GM21529 (cell line): ENCODE data around the gene RNF150.
A peak's percentile ranks its signal among the peaks of the same experiment; 100 is the strongest.
"Not testable (repeated sequence)": the region's sequence is repeated elsewhere in the genome, so short reads cannot be mapped to it uniquely, and the experiment has no call there.

Experiments used
- ATAC-seq: cut with Tn5 transposase; IDR thresholded peaks from one replicate; pipeline ENCODE4 v1.9.1; 2021; ENCODE audit not compliant: unreplicated experiment

RNF150 gene

DNA sequence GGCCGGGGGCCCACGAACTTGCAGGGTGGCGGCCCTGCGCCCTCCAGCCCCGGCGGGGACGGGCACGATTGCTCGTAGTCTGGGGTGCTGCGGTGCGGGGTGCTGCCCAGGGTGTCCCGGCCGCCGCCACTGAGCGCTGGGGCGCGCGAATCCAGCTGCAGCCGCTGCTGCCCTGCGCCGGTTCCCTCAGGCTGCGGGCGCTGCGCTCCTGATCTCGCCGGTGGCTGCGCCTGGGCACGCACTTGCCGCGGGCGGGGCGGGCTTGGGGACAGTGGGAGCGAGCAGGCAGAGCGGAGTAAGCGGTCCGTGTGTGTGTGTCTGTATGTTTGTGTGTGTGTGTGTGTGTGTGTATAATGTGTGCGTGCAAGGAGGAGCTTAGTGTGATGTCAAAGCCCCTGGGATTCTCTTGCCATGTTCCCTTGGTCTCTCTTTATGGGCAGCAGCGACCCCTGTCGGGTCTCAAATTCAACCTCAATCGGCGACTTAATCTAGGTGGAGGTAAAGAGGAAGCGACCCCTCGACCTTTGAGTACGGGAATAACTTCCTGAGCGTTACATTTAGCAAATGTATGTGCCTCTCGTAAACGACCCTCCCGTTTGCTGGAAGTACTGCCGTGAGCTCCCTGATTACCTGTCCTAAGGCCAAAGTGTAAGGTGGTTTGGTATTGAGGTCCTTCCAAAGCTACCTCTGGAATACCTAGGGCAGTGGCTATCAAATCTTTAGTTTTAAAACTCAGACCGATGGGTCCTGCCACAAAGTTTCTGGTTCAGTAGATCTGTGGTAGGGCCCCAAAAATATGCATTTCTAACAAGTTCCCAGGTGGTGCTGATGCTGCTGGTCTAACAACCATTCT, at the start of gene RNF150:
RNF150 (minus strand) TSS at position 324 of the 853 bp plus-strand sequence.
- peak; percentile 70 for ATAC-seq

DNA sequence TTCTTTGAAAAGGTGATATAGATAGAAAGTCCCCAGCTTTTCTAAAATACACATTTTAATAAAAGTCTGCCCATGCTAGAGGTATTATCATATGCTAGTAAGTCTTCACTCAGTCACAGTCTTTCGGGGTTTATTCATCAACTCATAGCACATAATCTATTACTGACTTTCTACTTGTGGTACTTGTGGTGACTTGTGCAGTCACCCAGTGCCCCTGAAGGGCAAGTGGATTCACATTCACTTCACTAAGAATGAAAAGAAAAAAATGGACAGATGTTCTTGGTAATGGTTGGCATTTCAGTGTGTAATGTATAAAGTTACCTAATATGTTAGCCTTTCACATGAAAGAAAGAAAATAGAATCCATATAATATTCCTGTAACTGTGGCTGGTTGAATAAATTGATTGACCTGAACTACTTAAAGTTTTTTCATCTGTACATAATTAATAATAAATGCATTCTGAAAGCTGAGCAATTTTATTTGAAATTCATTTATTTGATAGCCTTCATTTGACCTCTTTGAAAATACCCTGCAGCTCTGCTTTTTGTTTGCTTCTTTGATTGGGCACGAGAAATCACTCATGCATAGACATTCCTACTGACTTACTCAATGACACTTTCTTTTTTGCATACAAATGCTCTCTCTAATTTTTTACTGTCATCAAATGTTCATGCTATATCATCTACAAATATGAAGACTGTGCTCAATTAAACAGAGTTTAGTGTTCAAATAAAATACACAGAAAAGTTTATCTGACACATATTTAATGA, 47.9 kb upstream of the RNF150 start:
- ATAC-seq: peak; percentile 59

DNA sequence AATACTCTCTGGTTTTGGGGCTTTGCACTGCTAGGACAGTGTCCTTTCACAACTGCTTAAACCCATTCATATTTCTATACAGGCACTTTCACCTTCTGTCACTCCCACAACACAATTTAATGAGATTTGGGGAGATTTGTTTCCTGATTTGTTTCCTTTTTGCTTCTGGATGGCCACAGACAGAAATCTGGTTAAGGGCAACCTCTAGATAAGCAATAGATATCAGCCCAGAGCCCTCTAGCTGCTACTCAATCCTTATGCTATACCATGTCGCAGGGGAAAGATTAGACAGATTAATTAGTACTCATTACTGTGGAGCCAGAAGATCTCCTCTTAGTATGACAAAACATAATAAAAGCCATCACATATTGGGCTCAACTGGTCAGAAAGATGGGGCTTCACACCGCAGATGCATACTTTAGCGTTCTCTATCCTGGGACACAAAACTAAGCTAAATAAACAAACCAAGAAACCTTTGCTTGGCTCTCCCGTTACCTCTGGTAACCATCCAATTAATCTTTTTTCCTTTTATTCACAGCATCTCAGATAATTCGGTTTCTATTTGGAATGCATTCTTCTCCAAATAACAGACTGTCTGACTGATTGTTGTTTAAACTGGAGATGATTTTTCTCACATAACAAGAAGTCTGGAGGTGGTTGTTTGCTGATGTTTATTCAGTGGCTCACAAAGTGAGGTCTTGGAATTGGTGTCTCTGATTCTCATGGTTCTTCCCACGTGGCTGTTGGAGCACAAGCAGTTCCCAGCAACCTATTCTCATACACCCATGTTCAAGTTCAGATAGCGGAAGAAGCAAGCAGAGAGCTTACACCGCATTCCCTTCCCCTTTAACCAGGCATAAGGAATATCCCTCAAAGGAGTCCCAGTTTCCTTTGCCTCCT, 46.5 kb upstream of the RNF150 start:
- ATAC-seq: no peak

DNA sequence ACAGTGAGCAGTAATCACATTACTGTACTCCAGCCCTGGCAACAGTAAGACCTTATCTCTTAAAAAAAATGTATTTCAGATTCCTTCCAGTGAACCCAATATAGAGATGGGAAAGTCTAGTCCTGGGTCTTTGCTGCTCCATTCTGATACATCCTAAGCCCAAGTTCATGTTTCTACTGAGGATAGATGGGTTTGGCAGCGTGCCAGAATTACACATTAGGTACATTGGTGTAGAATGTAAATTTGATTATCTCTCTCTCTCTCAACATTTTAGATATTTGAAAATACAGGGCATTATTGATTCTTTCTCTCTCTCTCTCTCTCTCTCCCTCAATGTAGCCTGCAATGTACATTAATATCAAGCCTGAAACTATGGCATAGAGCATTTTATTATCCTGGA, 43.9 kb upstream of the RNF150 start:
- no peak for ATAC-seq

DNA sequence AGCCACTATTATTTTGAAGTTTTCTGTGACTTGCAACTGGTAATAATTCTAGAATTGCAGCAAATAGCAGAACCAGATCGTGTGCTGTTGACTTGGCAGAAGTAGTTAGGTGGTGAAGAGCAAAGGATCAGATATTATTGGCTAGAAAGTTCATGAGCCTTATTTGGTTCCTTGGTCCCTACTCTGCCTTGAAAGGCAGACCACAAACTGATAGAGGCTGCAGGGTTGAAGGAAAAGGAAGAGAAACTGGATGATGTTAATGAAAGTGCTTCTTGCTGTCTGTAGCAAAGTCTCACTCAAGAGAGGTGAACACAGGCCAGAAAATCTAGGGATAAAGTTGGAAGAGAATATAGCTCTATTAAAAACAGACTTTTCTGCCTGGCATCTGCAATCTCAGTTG, 41.2 kb upstream of the RNF150 start:
- ATAC-seq: peak; percentile 80

DNA sequence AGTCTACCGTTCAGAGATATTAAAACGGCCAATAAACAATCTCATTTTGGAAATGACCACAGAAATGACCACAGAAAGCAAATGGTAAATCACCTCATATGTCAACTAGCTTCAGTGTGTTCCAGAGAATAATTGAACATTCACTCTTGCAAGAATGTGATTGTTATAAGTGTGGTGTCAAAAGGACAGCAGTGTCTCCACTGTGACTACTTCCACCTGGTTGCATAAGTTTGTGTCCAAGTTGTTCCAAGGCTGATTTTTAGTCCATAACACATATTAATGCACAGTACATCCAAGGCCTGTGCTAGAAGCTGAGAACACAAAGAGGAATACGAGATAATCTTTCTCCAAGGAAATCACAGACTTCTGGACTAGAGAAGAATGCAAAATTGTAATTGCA, 37.4 kb upstream of the RNF150 start:
- no peak for ATAC-seq

DNA sequence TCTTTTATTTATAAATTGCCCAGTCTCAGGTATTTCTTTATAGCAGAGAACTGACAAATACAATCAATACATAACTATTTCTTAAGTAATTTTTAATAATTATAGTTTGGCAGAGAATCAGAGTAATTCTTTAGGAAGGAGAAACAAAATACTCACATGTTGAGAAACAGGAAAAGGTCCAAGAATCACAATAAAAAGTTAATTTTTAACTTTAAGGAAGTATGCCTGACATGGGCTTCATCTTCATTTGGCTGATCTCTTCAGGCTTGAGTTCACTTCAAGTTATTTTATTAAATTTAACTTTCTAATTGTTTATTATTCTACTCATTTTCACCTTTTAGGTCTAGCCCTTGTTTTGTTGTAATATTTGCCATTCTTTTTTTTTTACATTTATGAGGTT, 36.1 kb upstream of the RNF150 start:
- ATAC-seq: no peak

DNA sequence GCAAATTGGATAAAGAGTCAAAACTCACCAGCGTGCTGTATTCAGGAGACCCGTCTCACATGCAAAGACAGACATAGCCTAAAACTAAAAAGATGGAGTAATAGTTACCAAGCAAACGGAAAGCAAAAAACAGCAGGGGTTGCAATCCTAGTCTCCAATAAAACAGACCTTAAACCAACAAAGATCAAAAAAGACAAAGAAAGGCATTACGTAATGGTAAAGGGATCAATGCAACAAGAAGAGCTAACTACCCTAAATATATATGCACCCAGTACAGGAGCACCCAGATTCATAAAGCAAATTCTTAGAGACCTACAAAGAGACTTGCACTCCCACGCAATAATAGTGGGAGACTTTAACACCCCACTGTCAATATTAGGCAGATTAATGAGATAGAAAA, 31.7 kb upstream of the RNF150 start:
- ATAC-seq: not testable (repeated sequence)

DNA sequence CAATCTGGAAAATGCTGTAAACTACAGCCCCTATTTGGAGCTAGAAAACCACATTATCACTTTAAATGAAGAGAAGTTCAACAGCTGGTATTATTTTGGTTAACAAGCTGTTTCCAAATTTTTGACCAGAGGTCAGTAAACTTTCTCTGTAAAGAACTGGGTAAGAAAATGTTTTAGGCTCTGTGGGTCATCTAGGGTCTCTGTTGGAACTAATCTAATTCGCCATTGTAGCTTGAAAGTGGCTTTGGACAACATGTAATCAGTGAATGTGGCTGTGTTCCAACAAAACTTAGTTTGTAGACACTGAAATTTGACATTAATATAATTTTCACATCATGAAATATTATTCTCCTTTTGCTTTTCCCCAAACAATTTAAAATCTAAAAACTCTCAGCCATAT, 25.8 kb upstream of the RNF150 start:
- no peak for ATAC-seq

DNA sequence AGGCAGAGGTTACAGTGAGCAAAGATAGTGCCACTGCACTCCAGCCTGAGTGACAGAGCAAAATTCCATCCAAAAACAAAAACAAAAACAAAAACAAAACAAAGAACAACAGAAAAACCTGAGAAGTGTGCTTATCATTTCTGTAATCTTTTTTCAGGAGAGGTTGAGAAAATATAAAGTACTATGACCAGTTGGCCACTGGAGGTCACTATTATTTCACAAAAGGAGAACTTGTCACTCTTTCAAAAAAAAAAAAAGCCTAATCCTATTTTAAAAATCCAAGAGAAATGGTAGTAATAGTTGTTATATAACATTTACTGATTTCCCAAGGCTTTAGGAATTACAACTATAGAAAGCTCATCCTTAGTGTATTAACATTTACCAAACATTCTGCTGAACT, 24.9 kb upstream of the RNF150 start:
- ATAC-seq: no peak

DNA sequence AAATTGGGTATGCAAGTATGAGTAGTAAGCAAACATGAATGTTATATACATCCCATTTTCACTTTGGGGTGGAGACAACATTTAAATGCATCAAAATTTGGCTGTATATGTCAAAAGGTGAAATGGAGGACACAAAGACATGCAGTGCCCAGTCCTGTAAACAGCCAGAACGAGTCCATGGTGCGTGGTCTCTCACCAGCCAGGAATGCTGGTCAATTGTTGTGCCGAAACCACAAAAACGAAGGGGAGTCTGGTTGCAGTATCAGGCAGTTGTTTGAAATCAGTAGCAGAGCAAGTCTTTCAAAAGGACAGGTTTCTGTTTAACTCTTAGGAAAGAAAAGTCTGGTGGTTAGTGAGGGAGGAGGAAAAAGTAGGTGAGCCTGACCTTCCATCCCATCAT, 22.3 kb upstream of the RNF150 start:
- ATAC-seq: no peak

DNA sequence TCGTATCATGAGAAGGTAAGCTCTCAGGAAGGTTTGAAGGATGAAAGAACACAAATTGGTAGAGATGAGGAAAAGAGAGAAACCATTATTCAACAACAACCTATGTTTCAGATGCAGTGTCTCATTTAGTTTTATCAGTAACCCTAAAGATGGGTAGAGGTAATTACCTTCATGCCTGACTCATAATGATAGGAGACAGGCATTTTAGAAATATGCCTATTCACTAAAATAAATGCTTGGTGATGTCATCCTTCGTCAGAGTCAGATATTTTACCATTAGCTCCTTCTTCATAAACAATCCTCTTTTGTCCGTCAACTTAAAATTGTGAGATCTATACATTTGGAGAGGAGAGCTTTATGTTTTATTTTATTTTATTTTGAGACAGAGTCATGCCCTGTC, 21.5 kb upstream of the RNF150 start:
- no peak for ATAC-seq

DNA sequence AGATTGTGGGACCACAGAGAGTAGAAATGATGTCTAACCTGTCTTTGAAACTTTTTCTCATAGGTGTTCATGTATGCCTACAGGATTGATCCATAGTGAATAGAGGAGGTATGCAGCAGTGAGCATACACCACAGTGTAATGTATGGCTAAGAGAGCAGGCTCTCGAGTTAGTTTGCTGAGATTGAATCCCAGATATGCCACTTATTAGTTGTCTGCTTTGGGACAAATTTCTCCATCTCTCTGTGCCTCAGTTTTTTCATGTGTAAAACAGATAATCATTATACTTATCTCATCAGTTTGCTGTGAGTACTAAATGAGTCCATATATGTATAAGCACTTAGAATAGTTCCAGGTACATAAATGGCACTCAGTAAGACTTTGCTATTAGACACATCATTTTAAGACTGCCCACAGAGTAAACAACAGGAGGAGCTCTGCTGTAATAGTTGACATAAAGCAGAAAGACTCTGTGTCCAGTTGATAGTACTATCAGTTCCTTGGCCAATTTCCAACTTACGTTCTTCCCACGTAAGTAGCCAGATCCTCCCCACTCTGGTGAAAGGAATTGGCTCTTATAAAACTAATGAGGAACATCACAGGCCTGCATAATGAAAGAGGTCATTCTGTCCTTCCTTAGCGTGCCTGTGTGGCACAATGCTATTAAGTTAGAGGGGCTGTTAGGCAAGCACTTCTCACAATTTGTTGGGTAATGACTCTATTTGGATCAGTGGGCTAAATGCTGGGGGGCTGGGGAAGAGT, 20.7 kb upstream of the RNF150 start:
- no peak for ATAC-seq

DNA sequence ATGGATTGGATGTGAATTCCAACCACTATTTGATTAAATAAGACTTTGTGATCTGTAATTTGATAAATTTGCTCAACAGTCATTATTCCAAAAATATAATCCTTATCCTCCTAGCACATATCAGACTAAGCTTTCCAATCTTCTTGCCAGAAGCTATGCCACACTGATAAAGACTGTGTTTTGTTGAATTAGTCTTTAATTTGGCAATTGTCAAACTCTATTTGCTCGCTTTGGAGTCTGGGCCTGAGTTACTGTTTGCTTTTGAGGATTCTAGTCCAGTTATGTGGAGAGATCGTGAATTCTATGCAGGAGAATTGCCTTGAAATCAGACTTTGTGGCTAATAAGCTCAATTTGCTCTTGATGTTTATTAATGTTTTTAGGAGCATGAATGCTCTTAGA, 10.9 kb upstream of the RNF150 start:
- no peak for ATAC-seq

DNA sequence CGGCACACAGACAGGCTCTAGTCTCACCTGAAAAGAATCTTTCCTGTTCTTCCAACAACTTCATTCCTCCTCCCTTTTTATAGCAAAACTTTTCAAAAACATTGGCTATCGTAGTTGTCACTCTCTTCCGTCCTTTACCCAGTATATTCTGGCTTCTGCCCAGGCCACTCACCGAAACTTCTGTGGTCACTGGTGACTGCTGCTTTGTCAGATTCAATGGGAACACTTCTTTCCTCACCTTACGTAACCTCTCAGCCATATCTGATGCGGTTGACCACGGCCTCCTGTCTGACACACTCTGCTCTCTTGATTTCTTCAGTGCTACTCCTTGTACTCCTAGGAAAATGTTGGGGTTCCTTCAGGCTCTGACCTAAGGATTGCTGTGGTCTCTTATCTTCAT, 9.2 kb upstream of the RNF150 start:
- no peak for ATAC-seq

DNA sequence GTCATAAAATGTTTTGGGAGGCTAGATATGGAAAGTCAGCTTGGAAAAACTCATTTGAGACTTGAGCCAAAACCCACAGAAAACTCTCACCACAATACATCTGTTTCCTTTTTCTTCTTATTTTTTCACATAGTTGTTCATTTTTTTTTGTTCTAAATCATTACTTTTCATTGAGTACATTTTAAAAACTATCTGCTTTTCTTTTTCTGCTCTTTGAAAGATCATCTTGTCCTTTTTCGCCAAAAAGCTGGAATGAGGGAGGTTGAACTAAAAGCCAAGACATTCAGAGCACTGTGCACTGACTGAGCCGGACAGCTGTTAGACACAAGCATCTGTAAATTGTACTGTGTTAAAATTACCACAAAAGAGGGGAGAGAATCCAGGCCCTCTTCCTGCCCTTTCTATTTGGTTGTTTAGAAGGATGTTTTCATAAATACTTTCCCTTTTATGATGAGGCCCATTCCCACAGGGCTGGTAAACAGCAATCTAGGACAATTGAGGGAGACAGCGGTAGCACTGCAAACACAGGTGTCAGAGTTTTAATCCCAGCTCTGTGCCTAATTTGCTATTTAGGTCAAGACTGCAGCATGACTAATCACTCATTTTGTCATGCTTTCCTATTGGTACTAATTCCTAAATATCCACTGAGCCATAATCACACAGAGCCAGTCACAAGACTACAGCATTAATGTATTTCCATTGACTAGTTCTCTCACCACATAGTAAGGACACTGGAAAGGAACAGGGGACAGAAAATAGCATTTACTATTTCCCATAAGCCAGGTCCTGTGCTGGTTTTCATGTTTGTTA, 7.3 kb upstream of the RNF150 start:
- no peak for ATAC-seq

DNA sequence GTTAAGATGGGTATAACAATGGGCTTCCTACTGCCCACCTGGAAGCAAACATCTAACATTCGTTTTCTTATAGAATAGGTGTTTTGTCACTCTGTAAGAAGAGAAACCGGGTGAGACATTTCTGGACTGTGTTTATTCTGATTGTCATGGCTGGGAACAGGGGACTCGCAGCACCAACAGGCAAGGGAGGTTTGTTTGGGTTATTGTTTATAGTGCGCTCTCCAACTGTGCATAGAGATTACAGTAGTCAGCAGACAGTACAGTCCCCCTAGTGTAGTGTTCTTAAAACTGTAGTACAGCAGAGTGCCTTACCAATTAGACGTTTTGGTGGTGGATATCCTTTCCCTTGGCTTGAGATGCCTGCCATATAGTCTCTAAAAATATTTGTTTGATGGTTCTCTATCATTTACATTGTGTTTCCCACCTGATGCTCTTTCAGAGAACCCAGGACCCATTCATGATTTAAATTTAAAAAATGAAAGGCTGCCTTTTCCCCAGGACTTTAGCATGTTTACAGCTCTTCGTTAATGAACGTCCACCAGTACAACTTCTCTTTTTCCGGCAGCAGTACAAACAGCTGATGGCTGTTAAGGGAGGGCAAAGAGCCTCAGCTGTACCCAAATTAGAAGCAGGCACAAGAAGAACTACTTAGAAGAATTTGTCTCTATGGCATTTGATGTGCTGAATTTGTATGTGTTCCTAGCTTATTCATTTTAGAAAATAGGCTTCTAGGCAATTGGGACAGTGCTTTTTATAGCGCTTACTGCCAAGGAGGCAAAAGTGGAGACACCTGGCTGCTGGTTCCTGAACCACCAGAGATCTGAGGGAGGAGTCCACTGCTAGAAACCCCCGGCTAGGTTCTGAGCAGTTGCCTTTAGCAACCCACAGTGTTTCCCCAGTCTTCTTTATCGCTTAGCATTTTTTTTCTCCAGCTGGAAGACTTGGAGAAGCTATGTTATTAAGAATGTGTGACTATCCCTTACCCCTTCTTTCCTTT, 1.0 kb upstream of the RNF150 start:
- ATAC-seq: no peak

DNA sequence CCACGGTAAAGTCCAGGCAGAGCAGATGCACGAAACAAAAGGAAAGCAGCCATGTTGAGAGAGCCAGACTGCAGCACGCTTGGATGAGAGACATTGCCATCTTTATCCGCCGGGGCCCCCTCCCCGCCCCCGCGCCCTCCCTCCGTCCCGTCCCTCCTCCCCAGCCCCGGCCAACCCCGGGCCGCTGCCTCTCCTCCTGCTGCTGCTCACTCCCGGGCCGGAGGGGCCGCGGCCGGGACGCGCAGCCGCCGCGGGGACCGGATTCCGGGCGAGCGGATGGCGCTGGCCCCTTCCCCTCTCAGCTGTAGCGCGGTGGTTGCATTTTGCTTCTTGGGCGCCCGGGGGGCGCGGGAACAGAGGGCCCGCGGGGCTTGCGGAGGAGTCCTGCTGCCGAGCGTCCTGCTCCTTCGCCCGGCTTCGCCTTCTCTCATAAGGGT, 542 bp downstream of the RNF150 start:
- ATAC-seq: peak; percentile 25
